Tibial nerve (tissue), 4 donors: ENCODE data around the gene MATCAP1. TPM values are rescaled to one million over a fixed set of nuclear protein-coding genes. Genes with fewer than 3 reads are reported as not detected.

Experiments
- DNase-seq, 2 donors: peaks; one replicate each; pipeline ENCODE4 v3.0.0-alpha.2; 2019; ENCODE audit warnings: low spot score in 2 of 2
- H3K27ac ChIP-seq, 4 donors: fragments of 200-600 bp; sonication (generic) in 3 of 4; one replicate each; pipeline ENCODE4 v1.5.1; 2017 to 2019; ENCODE audit warnings: mild to moderate bottlenecking in 1 of 4
- H3K27me3 ChIP-seq, 2 donors: fragments of 200-600 bp; sonication (generic) in 1 of 2; one replicate each; pipeline versions ENCODE4 v1.5.1 to v1.6.0; 2017 to 2019
- H3K36me3 ChIP-seq, 3 donors: fragments of 200-600 bp; sonication (generic); one replicate each; pipeline ENCODE4 v1.5.1; 2018 to 2019
- H3K4me1 ChIP-seq, 4 donors: fragments of 200-600 bp; sonication (generic) in 3 of 4; one replicate each; pipeline ENCODE4 v1.5.1; 2017 to 2019
- H3K4me3 ChIP-seq, 4 donors: fragments of 200-600 bp; sonication (generic) in 3 of 4; one replicate each; pipeline ENCODE4 v1.5.1; 2017 to 2019; ENCODE audit warnings: mild to moderate bottlenecking in 1 of 4, moderate library complexity in 1 of 4
- H3K9me3 ChIP-seq, 4 donors: fragments of 200-600 bp; sonication (generic) in 3 of 4; one replicate each; pipeline ENCODE4 v1.5.1; 2017 to 2019
- CTCF ChIP-seq, 5 experiments: fragments of 200-600 bp in 3 of 5; fragments of 450-650 bp in 2 of 5; sonication (generic) in 3 of 5; IDR thresholded peaks; one replicate each; pipeline ENCODE4 v1.5.1; 2016 to 2019; ENCODE audit warnings: antibody characterized with exemption in 5 of 5, mild to moderate bottlenecking in 3 of 5, moderate library complexity in 2 of 5
- EP300 ChIP-seq, 2 donors: sonication (generic); formaldehyde crosslinking; IDR thresholded peaks; one replicate each; pipeline ENCODE4 v1.6.1; 2017; ENCODE audit warnings: antibody characterized with exemption in 2 of 2, mild to moderate bottlenecking in 1 of 2
- POLR2A ChIP-seq, 2 donors: fragments of 450-650 bp; IDR thresholded peaks; one replicate each; pipeline ENCODE4 v1.6.1; 2017; ENCODE audit warnings: antibody characterized with exemption in 2 of 2, mild to moderate bottlenecking in 2 of 2, moderate library complexity in 2 of 2
- WGBS, 2 donors: methylation state at CpG; one replicate each; pipeline ENCODE4 v1.1.5; 2018; 5-methylcytosine and 5-hydroxymethylcytosine counted together
- total RNA-seq, 4 donors: library from RNA; depleted of rRNA; stranded (reverse); fragments of >200 nt; gene quantifications; one replicate each; pipeline ENCODE4 v1.1.0, GENCODE V29; 2016

The MATCAP1 gene
- total RNA-seq, 4 donors from 2014 or later = 13.6 to 42.9 (median 18.9) TPM

- Histone ChIP-seq H3K27me3 (peaks cover 0 to 15% of the 10 kb centered on the region in 2 donors), H3K36me3 (no peaks in the 10 kb centered on the region), H3K9me3 (no peaks in the 10 kb centered on the region), H3K4me3 (peak overlapping the region; percentile 35 to 53 (median 45)), H3K27ac (peak overlapping the region; percentile 2 to 88 (median 81)), H3K4me1 (peaks cover 0 to 63% (median 42%) of the 10 kb centered on the region in 4 donors)
- TF ChIP-seq POLR2A (IDR thresholded peaks at IDR 0.05) (peak; percentile 15 to 36), CTCF (IDR thresholded peaks at IDR 0.05) (peak in 2 of 5 experiments; percentile 28 to 48), EP300 (IDR thresholded peaks at IDR 0.05) (peak; percentile 31 to 79)
- 0 to 1% methylated on average over 24 to 66 of the region's 71 CpGs for WGBS, 2 donors
- peak; percentile 54 to 72 for DNase-seq
These were observed 9.7 kb downstream of the MATCAP1 start for GRCh38 chr16:67173808-67174705.

- no peaks in the 10 kb centered on the region for H3K9me3 ChIP-seq
- TF ChIP-seq CTCF (IDR thresholded peaks at IDR 0.05) = no peak
- no peak for TF ChIP-seq POLR2A (IDR thresholded peaks at IDR 0.05)
- TF ChIP-seq EP300 (IDR thresholded peaks at IDR 0.05) = no peak
- H3K27ac ChIP-seq = peak overlapping the region; percentile 2 to 88 (median 81)
- H3K4me3 ChIP-seq = peak overlapping the region in 2 of 4 donors; percentile 35 to 53
- peaks cover 0 to 65% (median 40%) of the 10 kb centered on the region in 4 donors for H3K4me1 ChIP-seq
- DNase-seq = no peak
- 76 to 91% methylated on average over 1 of the region's 1 CpG for WGBS, 2 donors
- peaks cover 0 to 14% of the 10 kb centered on the region in 2 donors for H3K27me3 ChIP-seq
- no peaks in the 10 kb centered on the region for H3K36me3 ChIP-seq
These were observed 10.4 kb downstream of the MATCAP1 start for GRCh38 chr16:67173323-67173722.

- TF ChIP-seq EP300 (IDR thresholded peaks at IDR 0.05) = peak in 1 of 2 donors; percentile 36
- no peak for TF ChIP-seq CTCF (IDR thresholded peaks at IDR 0.05)
- Histone ChIP-seq H3K4me1 (peaks cover 0 to 57% (median 36%) of the 10 kb centered on the region in 4 donors), H3K27me3 (peaks cover 0 to 19% of the 10 kb centered on the region in 2 donors), H3K27ac (peak overlapping the region; percentile 83 to 94 (median 88)), H3K36me3 (no peaks in the 10 kb centered on the region), H3K4me3 (peak overlapping the region; percentile 34 to 57 (median 40)), H3K9me3 (no peaks in the 10 kb centered on the region)
- DNase-seq = peak in 1 of 2 donors; percentile 32
- 34 to 36% methylated on average over 14 of the region's 14 CpGs for WGBS, 2 donors
These were observed 12.7 kb downstream of the MATCAP1 start for GRCh38 chr16:67170949-67171649.

GRCh38 chr16:67170168-67170948 is 13.4 kb downstream of the MATCAP1 start, which contains the start of gene NOL3:
TSS of gene NOL3 (plus strand) at chr16:67170538.
- H3K4me1 ChIP-seq = peaks cover 0 to 64% (median 40%) of the 10 kb centered on the region in 4 donors
- TF ChIP-seq EP300 (IDR thresholded peaks at IDR 0.05) (peak in 1 of 2 donors; percentile 44), POLR2A (IDR thresholded peaks at IDR 0.05) (peak in 1 of 2 donors; percentile 8), CTCF (IDR thresholded peaks at IDR 0.05) (no peak)

More at GRCh38 chr16:67170168-67170948, 13.4 kb downstream of the MATCAP1 start, which contains the start of gene NOL3:
- Histone ChIP-seq H3K4me3 (peak within 1 kb of the TSS; percentile 34 to 57 (median 40)), H3K27ac (peak within 1 kb of the TSS; percentile 83 to 94 (median 88)), H3K36me3 (no peaks in the 10 kb centered on the region), H3K27me3 (peaks cover 0 to 26% of the 10 kb centered on the region in 2 donors), H3K9me3 (no peaks in the 10 kb centered on the region)
- peak; percentile 62 to 76 for DNase-seq
- 1 to 10% methylated on average over 8 to 44 of the region's 50 CpGs for WGBS, 2 donors
